IMR-90 (cell line): ENCODE measurements around the gene EEF1AKMT2. TPM values are rescaled to one million over a fixed set of nuclear protein-coding genes. Genes with fewer than 3 reads are reported as not detected.

ENCODE experiments used
- ATAC-seq: fragments of 200-7000 bp; cut with Tn5 transposase; 2 replicates; pipeline ENCODE4 v1.9.1; 2020; ENCODE audit warnings: low read depth, mild to moderate bottlenecking, moderate library complexity
- BruUV-seq: library from RNA; stranded (reverse); fragments of 400-500 nt; replicated peaks from 2 replicates; lab custom pipeline; 2021; lab: Mats Ljungman, UMichigan
- CTCF ChIA-PET: fragments of 300-600 bp; formaldehyde crosslinking; extraction: SDS; loops from one replicate; lab custom pipeline; 2021; ENCODE audit warnings: antibody characterized with exemption; lab: Yijun Ruan, JAX
- POLR2A ChIA-PET: fragments of 300-600 bp; sonication (Branson Sonifier 250); formaldehyde crosslinking; loops from one replicate; lab custom pipeline; 2022; ENCODE audit warnings: antibody characterized with exemption; ENCODE audit not compliant: unreplicated experiment; lab: Charles Lee
- DNase-seq: peaks from one replicate; pipeline ENCODE4 v3.0.0; 2013
- H2AFZ ChIP-seq: replicated peaks from 2 replicates; pipeline ENCODE3; 2013; ENCODE audit warnings: low read length, mild to moderate bottlenecking; ENCODE audit not compliant: poor library complexity
- H2AK5ac ChIP-seq: 2 replicates; pipeline ENCODE4 v1.6.1; 2013; ENCODE audit warnings: low read depth, low read length, inconsistent platforms
- H2AK9ac ChIP-seq: replicated peaks from 2 replicates; pipeline ENCODE3; 2013; ENCODE audit warnings: mild to moderate bottlenecking, low read depth, low read length, moderate library complexity; ENCODE audit not compliant: poor library complexity
- H2BK120ac ChIP-seq: 2 replicates; pipeline ENCODE4 v1.6.1; 2013; ENCODE audit warnings: low read depth, low read length, inconsistent platforms
- H2BK15ac ChIP-seq: 3 replicates; pipeline ENCODE4 v1.6.1; 2013; ENCODE audit warnings: low read depth, low read length, inconsistent platforms
- H2BK20ac ChIP-seq: 2 replicates; pipeline ENCODE4 v1.6.1; 2013; ENCODE audit warnings: low read depth, mild to moderate bottlenecking, inconsistent platforms, low read length, moderate library complexity
- H2BK5ac ChIP-seq: 2 replicates; pipeline ENCODE4 v1.6.1; 2013; ENCODE audit warnings: mild to moderate bottlenecking, low read depth, low read length, inconsistent platforms; ENCODE audit not compliant: poor library complexity, severe bottlenecking
- H3K14ac ChIP-seq: replicated peaks from 2 replicates; pipeline ENCODE4 v1.6.1; 2013; ENCODE audit warnings: low read depth, low read length, inconsistent platforms
- H3K18ac ChIP-seq: 2 replicates; pipeline ENCODE4 v1.6.1; 2013; ENCODE audit warnings: low read depth, low read length, control low read depth
- H3K23ac ChIP-seq: 2 replicates; pipeline ENCODE4 v1.6.1; 2013; ENCODE audit warnings: low read depth, low read length, inconsistent platforms
- H3K27ac ChIP-seq: 2 replicates; pipeline ENCODE4 v1.5.1; 2013; ENCODE audit warnings: mild to moderate bottlenecking, control low read depth, low read length; ENCODE audit not compliant: insufficient read depth
- H3K27me3 ChIP-seq: 2 replicates; pipeline ENCODE4 v1.6.1; 2013; ENCODE audit warnings: low read length; ENCODE audit not compliant: control insufficient read depth, insufficient read depth
- H3K36me3 ChIP-seq: 2 replicates; pipeline ENCODE4 v1.6.1; 2013; ENCODE audit warnings: low read length, mixed read lengths; ENCODE audit not compliant: control insufficient read depth, insufficient read depth
- H3K4ac ChIP-seq: 2 replicates; pipeline ENCODE4 v1.6.1; 2013; ENCODE audit warnings: low read depth, low read length, inconsistent platforms
- H3K4me1 ChIP-seq: 2 replicates; pipeline ENCODE4 v1.6.1; 2013; ENCODE audit warnings: low read length, mixed read lengths; ENCODE audit not compliant: control insufficient read depth, insufficient read depth
- H3K4me2 ChIP-seq: 2 replicates; pipeline ENCODE4 v1.6.1; 2013; ENCODE audit warnings: low read depth, mild to moderate bottlenecking, control low read depth, low read length, moderate library complexity
- H3K4me3 ChIP-seq: 2 replicates; pipeline ENCODE4 v1.5.1; 2013; ENCODE audit warnings: low read depth, mild to moderate bottlenecking, control low read depth, low read length, moderate library complexity; ENCODE audit not compliant: insufficient read depth
- H3K56ac ChIP-seq: 2 replicates; pipeline ENCODE4 v1.6.1; 2013; ENCODE audit warnings: low read length, inconsistent platforms; ENCODE audit not compliant: insufficient read depth; ENCODE audit errors: extremely low read depth
- H3K79me1 ChIP-seq, 2 experiments: 2 replicates each; pipeline ENCODE4 v1.6.1; 2013; ENCODE audit warnings: low read length in 2 of 2, inconsistent platforms in 1 of 2, low read depth in 1 of 2
- H3K9ac ChIP-seq: 2 replicates; pipeline ENCODE4 v1.6.1; 2013; ENCODE audit warnings: low read depth, low read length, control low read depth
- H3K9me1 ChIP-seq: 2 replicates; pipeline ENCODE4 v1.6.1; 2013; ENCODE audit warnings: low read length, inconsistent platforms; ENCODE audit not compliant: insufficient read depth
- H3K9me3 ChIP-seq: 2 replicates; pipeline ENCODE4 v1.6.1; 2013; ENCODE audit warnings: low read length; ENCODE audit not compliant: control insufficient read depth, insufficient read depth
- H4K20me1 ChIP-seq: 2 replicates; pipeline ENCODE4 v1.6.1; 2013; ENCODE audit warnings: low read length, inconsistent platforms; ENCODE audit not compliant: insufficient read depth
- H4K5ac ChIP-seq: 2 replicates; pipeline ENCODE4 v1.6.1; 2013; ENCODE audit warnings: mild to moderate bottlenecking, low read depth, low read length, control low read depth
- H4K8ac ChIP-seq, 2 experiments: 2 replicates each; pipeline ENCODE4 v1.6.1; 2013; ENCODE audit warnings: low read depth in 2 of 2, low read length in 2 of 2, control low read depth in 1 of 2, inconsistent platforms in 1 of 2
- H4K91ac ChIP-seq: 2 replicates; pipeline ENCODE4 v1.6.1; 2013; ENCODE audit warnings: low read depth, low read length, inconsistent platforms; ENCODE audit not compliant: insufficient read depth
- BHLHE40 ChIP-seq: fragments of 150-350 bp; IDR thresholded peaks from 2 replicates; pipeline ENCODE4 v1.6.1; 2016; ENCODE audit warnings: mild to moderate bottlenecking, low read depth, low read length
- CEBPB ChIP-seq: IDR thresholded peaks from 2 replicates; pipeline ENCODE4 v1.6.1; 2012; ENCODE audit warnings: low read depth, low read length, improper control_type of control experiment
- CHD1 ChIP-seq: IDR thresholded peaks from 2 replicates; pipeline ENCODE4 v1.6.1; 2012; ENCODE audit warnings: low read depth, low read length, improper control_type of control experiment
- CTCF ChIP-seq: conservative IDR thresholded peaks from 2 replicates; pipeline ENCODE4 v1.5.1; 2012; ENCODE audit warnings: mild to moderate bottlenecking, low read depth, low read length, improper control_type of control experiment
- FOS ChIP-seq: fragments of 150-350 bp; IDR thresholded peaks from 2 replicates; pipeline ENCODE4 v1.6.1; 2016; ENCODE audit warnings: low read depth, low read length
- MAFK ChIP-seq: IDR thresholded peaks from 2 replicates; pipeline ENCODE4 v1.6.1; 2012; ENCODE audit warnings: low read depth, low read length, improper control_type of control experiment
- MAZ ChIP-seq: IDR thresholded peaks from 2 replicates; pipeline ENCODE4 v1.6.1; 2012; ENCODE audit warnings: low read depth, mild to moderate bottlenecking, low read length, improper control_type of control experiment, moderate library complexity, borderline replicate concordance
- MXI1 ChIP-seq: IDR thresholded peaks from 2 replicates; pipeline ENCODE4 v1.6.1; 2012; ENCODE audit warnings: low read depth, mild to moderate bottlenecking, low read length, moderate library complexity, borderline replicate concordance
- NFE2L2 ChIP-seq: fragments of 150-350 bp; IDR thresholded peaks from 2 replicates; pipeline ENCODE4 v1.6.1; 2016; ENCODE audit warnings: low read depth, mild to moderate bottlenecking, low read length
- POLR2A ChIP-seq: IDR thresholded peaks from 2 replicates; pipeline ENCODE4 v1.6.1; 2012; ENCODE audit warnings: mild to moderate bottlenecking, low read depth, low read length
- RAD21 ChIP-seq: IDR thresholded peaks from 2 replicates; pipeline ENCODE4 v1.6.1; 2012; ENCODE audit warnings: low read length, improper control_type of control experiment
- RCOR1 ChIP-seq: IDR thresholded peaks from 2 replicates; pipeline ENCODE4 v1.6.1; 2012; ENCODE audit warnings: mild to moderate bottlenecking, low read length, improper control_type of control experiment; ENCODE audit not compliant: insufficient replicate concordance
- RFX5 ChIP-seq: IDR thresholded peaks from 2 replicates; pipeline ENCODE4 v1.8.0; 2012; ENCODE audit warnings: low read depth, mild to moderate bottlenecking, low read length, moderate library complexity
- SMC3 ChIP-seq: fragments of 150-350 bp; IDR thresholded peaks from 2 replicates; pipeline ENCODE4 v1.6.1; 2016; ENCODE audit warnings: low read depth, mild to moderate bottlenecking, antibody characterized with exemption, low read length, moderate library complexity
- USF2 ChIP-seq: fragments of 150-350 bp; IDR thresholded peaks from 2 replicates; pipeline ENCODE4 v1.6.1; 2017; ENCODE audit warnings: mild to moderate bottlenecking, antibody characterized with exemption, low read length, low read depth
- WGBS, 2 experiments: methylation state at CpG; one replicate each; pipeline versions ENCODE4 v1.1.5 to v1.1.7; 2013; ENCODE audit warnings: missing lambda C conversion rate in 2 of 2; ENCODE audit not compliant: insufficient read length in 1 of 2; ENCODE audit errors: extremely low coverage in 2 of 2; 5-methylcytosine and 5-hydroxymethylcytosine counted together
- dilution Hi-C: fragments of 300-500 bp; cut with HindIII; formaldehyde crosslinking; loops from one replicate; pipeline ENCODE4 v1.14.3; 2018; ENCODE audit warnings: low sequenced_read_pairs; ENCODE audit not compliant: unreplicated experiment
- in situ Hi-C: fragments of 300-500 bp; cut with MboI; formaldehyde crosslinking; loops from 3 replicates; pipeline ENCODE4 v1.14.3; 2019; ENCODE audit warnings: low sequenced_read_pairs, inconsistent platforms, mixed read lengths
- intact Hi-C: fragments of 100-400 bp; cut with micrococcal nuclease; formaldehyde crosslinking; loops from 2 replicates; pipeline ENCODE4 v1.10.0; 2022
- polyA plus RNA-seq, 3 experiments: library from polyadenylated mRNA; depleted of rRNA; stranded (reverse); fragments of >200 nt; gene quantifications; 2 replicates each; pipeline ENCODE4 v1.2.3, GENCODE V29; 2012; ENCODE audit warnings: low replicate concordance in 1 of 3
- total RNA-seq: library from RNA; depleted of rRNA; stranded (reverse); fragments of >200 nt; gene quantifications from 2 replicates; pipeline ENCODE4 v1.2.3, GENCODE V29; 2012
- TF ChIP-seq, protein P1 (sequence below): fragments of 150-350 bp; IDR thresholded peaks from 2 replicates; pipeline ENCODE4 v1.6.1; 2016; ENCODE audit warnings: low read depth, mild to moderate bottlenecking, low read length, moderate library complexity, borderline replicate concordance

Gene EEF1AKMT2
- total and polyA plus RNA-seq, 2 of the 4 experiments (the other 2 are of a cell fraction): 9.7 to 12.7 TPM

GRCh38 chr10:124713679-124714255, 77.9 kb downstream of the EEF1AKMT2 start:
- H4K5ac ChIP-seq: no peak overlapping the region
- H3K4me3 ChIP-seq: no peak overlapping the region
- POLR2A ChIA-PET: no interaction called here
- no peak overlapping the region for H4K91ac ChIP-seq
- BruUV-seq: no TSS peak
- dilution Hi-C loops (no loop called here), intact Hi-C loops (no loop called here), in situ Hi-C loops (no loop called here)
- H2BK20ac ChIP-seq: no peak overlapping the region
- no peak overlapping the region for H2BK5ac ChIP-seq
- no peak overlapping the region for H2AK5ac ChIP-seq
- peaks cover 4% of the 10 kb centered on the region; the same call in 1 of the 2 replicates for H3K4me1 ChIP-seq
- TF ChIP-seq USF2 (no peak), MXI1 (no peak), BHLHE40 (no peak), CHD1 (no peak), SMC3 (no peak), CEBPB (no peak), FOS (no peak), MAFK (no peak), NFE2L2 (no peak), POLR2A (no peak), RAD21 (no peak), RCOR1 (no peak), CTCF (no peak), MAZ (no peak), RFX5 (no peak)
- TF ChIP-seq, protein P1, sequence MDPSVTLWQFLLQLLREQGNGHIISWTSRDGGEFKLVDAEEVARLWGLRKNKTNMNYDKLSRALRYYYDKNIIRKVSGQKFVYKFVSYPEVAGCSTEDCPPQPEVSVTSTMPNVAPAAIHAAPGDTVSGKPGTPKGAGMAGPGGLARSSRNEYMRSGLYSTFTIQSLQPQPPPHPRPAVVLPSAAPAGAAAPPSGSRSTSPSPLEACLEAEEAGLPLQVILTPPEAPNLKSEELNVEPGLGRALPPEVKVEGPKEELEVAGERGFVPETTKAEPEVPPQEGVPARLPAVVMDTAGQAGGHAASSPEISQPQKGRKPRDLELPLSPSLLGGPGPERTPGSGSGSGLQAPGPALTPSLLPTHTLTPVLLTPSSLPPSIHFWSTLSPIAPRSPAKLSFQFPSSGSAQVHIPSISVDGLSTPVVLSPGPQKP: no peak
- peaks cover 5% of the 10 kb centered on the region; the same call in 1 of the 2 replicates for H3K9me1 ChIP-seq
- H2BK120ac ChIP-seq: no peak overlapping the region
- no peaks in the 10 kb centered on the region for H3K36me3 ChIP-seq
- no peak overlapping the region for H3K56ac ChIP-seq
- H3K9me3 ChIP-seq: no peaks in the 10 kb centered on the region
- H2AFZ ChIP-seq: no peak overlapping the region
- H3K18ac ChIP-seq: no peak overlapping the region
- no peak for DNase-seq
- H4K20me1 ChIP-seq: no peaks in the 10 kb centered on the region; the same call in 1 of the 2 replicates
- H3K14ac ChIP-seq: no peak overlapping the region
- 40% methylated on average over 1 of the region's 10 CpGs; no CpG with 5 or more reads in 1 of the 2 experiments for WGBS, 2 experiments
- no peak overlapping the region for H3K27ac ChIP-seq
- H2BK15ac ChIP-seq: no peak overlapping the region
- H3K27me3 ChIP-seq: no peaks in the 10 kb centered on the region
- no peak overlapping the region for H3K4me2 ChIP-seq
- H3K79me1 ChIP-seq: peaks cover 5 to 17% of the 10 kb centered on the region in 2 experiments; a peak in 3 of 4 replicates
- H4K8ac ChIP-seq: no peak overlapping the region
- CTCF ChIA-PET: interaction anchor here (0.5 kb wide), 1 partner anchor 211 kb away, joined by 3 read pairs; no protein-coding TSS in a partner anchor
- H2AK9ac ChIP-seq: no peak overlapping the region
- no peak overlapping the region for H3K23ac ChIP-seq
- ATAC-seq: no peak
- no peak overlapping the region for H3K9ac ChIP-seq
- H3K4ac ChIP-seq: no peak overlapping the region
